SW 1271 (cell line): ENCODE measurements around the gene NPW.

Experiments
- DNase-seq, 2 experiments: peaks; one replicate each; lab custom pipeline; 2025; lab: John Stamatoyannopoulos, UW

Gene NPW

DNA sequence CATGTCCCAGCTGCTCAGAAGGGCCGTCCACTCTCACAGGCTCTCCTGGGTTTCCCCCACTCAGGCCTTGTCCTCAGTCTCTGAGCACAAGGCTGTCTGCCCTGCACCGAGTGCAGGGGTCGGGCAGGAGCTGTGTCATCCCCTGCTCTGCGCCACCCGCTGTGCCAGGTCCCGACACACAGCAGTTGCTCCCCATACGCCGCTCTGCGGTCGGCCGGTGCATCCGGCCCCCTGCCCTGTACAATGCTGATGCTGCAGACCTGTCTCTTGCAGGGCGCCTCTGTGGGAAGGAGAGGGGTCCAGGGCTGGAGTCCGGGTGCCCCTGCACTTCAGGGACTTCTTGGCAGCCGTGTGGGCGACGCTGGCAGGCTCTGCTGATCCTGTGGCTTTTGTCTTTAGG is 34.3 kb downstream of the NPW start:
- DNase-seq: no peak

DNA sequence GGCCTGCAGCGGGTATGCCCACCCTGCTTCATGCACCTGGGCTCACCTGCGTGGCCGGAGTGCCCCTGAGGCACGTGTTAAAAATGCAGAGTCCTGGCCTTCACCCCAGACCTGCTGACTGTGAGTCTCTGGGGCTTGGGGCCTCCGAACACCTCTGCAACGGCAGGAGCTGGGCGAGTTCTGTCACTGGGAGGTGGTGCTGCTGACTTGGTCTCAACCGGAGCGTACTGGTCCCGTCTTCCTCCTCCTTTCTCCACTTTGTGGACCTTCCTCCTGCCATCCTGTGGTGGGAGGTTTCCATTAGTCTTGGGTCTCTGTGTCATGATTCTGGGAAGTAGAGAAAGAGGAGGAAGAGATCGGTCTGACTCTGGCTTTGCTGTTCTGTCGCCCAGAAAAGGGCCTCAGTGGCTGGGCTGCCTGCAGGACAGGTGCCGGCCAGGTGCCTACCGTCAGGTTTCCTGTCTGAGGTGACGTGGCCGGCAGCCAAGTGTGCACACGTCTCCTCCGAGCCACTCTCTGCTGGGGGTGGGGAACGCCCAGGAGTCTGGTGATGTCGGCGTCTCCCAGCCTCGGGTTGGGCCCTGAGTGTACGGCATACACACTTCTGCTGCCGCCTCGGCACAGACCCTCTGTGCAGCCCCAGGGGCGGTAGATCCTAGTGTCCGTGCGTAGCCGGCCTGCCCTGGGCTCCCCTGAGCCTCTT is 35.1 kb downstream of the NPW start:
- no peak for DNase-seq

GRCh38 chr16:2056077-2056476 is 36.5 kb downstream of the NPW start:
- DNase-seq: no peak

DNA sequence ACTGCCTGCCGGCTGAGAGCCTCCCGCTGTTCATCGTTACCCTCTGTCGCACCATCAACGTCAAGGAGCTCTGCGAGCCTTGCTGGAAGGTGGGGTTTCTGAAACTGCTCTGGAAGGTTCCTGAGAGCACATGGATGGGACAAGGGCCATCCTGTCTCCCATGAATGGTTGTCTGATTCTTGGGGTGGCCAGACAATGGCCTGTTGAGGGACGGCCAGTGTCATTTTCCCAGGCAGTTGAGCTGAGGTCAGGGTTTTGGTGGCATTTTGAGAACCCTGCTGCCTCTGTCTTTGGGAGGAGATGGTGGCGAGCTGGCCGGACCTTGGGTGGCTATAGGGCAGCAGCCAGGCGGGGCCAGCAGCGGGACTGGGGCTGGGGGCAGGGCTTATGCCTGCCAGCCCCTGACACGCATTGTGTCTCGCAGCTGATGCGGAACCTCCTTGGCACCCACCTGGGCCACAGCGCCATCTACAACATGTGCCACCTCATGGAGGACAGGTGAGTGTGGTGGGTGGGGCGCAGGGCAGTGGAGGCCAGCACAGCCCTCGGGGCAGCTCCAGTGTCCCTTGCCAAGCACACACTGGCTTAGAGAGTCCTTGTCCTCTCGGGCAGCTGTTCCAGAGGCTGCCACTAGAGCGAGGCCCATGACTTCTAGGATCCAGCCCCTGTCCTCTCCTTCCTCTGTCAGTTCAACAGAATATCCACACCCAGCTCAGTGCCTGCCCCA is 37.3 kb downstream of the NPW start:
- DNase-seq: peak in 1 of 2 experiments; percentile 8

DNA sequence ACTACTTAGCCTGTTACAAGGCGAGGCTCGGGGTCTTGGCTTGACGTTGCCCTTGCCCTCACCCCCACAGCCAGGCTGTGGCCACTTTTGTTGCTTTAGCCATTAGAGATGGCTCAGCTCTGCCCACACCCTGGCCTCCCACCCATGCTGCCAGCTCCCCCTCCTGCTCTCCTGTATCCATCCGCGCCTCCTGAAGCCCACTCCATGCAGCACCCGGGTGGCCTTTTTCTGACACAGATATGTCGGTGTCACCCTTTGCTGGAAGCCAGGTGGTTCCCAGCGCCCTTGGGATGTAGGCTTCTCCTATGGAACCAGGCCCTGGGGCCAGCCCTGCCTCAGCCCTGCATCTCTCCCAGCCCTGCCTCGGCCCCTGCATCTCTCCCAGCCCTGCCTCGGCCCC is 37.9 kb downstream of the NPW start:
- DNase-seq: no peak

GRCh38 chr16:2058420-2058819 is 38.8 kb downstream of the NPW start:
- DNase-seq: no peak

- DNase-seq: no peak
These were observed 39.3 kb downstream of the NPW start for GRCh38 chr16:2058872-2059271.

DNA sequence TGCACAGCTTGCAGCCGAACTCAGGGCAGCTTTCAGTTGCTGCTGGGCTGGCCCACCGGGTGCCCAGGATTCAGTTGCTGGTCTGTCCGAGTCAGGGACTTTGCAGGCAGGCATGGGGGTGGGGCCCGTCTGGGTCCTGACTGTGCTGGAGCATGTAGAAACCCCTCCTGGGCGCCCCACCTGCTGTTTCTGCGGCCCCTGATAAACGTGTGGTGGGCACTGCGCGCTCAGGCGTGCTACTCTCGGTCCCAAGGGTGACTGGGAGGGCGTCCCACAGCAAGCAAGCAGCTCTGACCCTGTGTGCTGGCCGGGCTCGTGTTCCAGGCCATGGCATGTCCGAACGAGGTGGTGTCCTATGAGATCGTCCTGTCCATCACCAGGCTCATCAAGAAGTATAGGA is 40.8 kb downstream of the NPW start:
- no peak for DNase-seq

DNA sequence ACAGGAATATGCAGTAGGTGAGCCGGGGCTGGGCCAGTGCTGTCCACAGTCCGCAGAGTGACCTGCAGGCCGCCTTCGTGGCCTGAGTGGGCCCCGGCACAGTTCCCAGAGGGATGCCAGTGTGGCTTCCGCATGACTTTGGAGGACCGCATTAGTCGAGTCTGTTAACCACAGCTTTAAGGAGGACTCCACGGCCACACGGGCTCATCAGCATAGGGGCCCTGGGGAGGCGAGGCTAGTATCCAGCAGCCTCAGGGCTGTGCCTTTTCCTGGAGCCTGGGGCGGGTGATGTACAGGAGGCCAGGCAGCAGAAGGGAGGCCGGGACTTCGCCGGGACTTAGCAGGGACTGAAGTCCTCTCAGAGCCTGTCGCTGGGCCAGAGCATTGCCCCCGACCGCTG is 41.4 kb downstream of the NPW start:
- no peak for DNase-seq

DNA sequence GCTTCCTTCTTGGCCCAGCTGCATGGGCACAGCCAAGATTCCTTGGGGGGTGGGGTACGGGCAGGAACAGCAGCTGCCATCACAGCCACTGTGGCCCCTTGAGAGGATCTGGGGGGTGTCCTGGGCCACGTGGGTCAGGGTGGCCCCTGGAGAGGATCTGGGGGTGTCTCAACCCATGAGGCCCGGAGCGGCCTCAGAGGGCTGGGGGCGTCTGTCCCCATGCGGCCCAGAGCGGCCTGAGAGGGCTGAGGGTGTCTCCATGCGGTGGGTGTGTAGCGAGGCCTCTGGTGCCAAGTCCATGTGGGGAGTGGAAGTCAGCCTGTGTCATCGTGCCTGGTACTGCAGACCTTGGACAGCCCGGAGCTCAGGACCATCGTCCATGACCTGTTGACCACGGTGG is 41.9 kb downstream of the NPW start:
- DNase-seq: no peak

- DNase-seq: no peak
These were observed 43.2 kb downstream of the NPW start for GRCh38 chr16:2062801-2063200.

- DNase-seq: no peak
These were observed 44.3 kb downstream of the NPW start for GRCh38 chr16:2063861-2064260.

DNA sequence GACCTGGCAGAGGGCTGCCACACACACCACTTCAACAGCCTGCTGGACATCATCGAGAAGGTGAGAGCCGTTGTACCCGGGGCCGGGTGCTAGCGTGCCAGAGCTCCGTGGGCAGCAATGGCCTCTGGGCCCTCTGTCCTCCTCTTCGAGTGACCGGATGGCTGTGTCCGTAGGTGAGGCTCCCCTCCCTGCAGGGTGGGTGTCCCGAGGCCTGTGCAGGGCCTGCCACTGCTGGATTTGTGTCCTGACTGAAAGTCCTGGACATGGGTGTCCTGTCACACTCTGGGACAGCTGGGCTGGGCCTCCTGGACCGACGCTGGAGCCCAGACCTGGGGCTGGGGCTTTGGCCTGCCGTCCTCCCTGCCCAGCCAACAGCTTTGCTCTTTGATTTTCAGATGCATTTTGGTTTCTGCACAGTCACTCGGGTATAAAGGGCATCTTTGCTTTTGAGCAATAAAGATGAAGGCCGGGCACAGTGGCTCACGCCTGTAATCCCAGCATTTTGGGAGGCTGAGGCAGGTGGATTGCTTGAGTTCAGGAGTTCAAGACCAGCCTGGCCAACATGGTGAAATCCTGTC is 44.9 kb downstream of the NPW start:
- no peak for DNase-seq

- no peak for DNase-seq
These were observed 46.6 kb downstream of the NPW start for GRCh38 chr16:2066139-2066538.
